ENCODE results near the gene VSTM2B.

GRCh38 chr19:29587518-29587986 is 61.8 kb downstream of the VSTM2B start:
- TF ChIP-seq CTCF (conservative IDR thresholded peaks at IDR 0.05) (no peak), EZH2 (IDR thresholded peaks at IDR 0.05; ENCODE audit: low read depth) (no peak)
